ENCODE data around the gene TMPRSS6.

The TMPRSS6 gene

GRCh38 chr22:37109242-37109917, at the start of gene TMPRSS6:
Gene TMPRSS6, minus strand, starts transcription at chr22:37109713. Its CDS starts 6,296 bp downstream, at chr22:37103417.
- DNase-seq = no peak

GRCh38 chr22:37158963-37159290, 49.4 kb upstream of the TMPRSS6 start:
- DNase-seq = no peak

- peak; percentile 50 for DNase-seq
Measured at GRCh38 chr22:37157516-37158285, 48.2 kb upstream of the TMPRSS6 start.

DNA sequence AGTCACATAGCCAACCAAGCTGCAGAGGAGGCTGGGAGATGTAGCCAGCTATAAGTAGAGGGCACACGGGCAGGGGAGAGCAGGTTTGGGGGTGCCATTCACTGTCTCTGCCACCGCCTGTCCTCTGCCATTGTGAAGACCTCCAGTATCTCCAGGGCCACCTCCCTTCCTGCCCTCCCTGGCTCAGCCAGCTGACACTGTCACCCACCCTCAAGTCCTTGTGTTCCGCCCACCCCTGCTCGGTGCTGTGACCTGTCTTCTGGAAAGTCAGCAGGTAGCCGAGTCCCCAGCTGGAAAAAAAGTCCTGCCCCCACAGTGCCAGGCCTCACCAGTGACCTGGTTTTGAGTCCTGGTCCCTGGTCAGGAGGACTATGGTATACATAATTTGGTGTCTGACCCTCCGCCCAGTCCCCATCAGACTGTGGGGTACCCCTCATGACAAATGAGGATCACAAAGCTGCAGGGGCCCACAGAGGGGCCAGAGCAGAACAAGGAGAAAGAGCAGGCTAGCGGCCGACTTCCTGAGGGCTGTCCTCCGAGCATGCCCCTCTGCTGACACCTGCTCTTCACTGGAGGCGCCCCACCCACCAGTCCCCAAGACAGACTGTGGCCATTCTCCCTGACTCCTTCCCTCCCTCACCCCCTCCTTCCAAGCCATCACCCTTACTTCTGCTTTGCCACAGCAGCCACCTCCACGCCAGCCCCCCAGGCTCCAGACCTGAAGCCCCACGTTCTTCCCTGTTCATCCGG, 47.3 kb upstream of the TMPRSS6 start:
- no peak for DNase-seq

GRCh38 chr22:37155971-37156370, 46.5 kb upstream of the TMPRSS6 start:
- no peak for DNase-seq

GRCh38 chr22:37154925-37155712, 45.6 kb upstream of the TMPRSS6 start:
- DNase-seq = peak; percentile 44

- no peak for DNase-seq
Measured at GRCh38 chr22:37153901-37154300, 44.4 kb upstream of the TMPRSS6 start.

- no peak for DNase-seq
Measured at GRCh38 chr22:37151401-37151800, 41.9 kb upstream of the TMPRSS6 start.

DNA sequence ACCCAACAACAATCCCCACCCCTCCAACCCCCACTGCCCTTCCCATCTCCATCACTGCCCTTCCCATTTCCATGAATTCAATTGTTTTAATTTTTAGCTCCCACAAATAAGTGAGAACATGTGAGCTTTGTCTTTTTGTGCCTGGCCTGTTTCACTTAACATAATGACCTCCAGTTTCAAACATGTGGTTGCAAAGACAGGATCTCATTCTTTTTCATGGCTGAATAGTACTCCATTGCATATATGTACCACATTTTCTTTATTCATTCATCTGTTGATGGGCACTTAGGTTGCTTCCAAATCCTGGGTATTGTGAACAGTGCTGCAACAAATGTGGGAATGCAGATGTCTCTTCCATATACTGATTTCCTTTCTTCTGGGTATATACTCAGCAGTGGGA, 41.2 kb upstream of the TMPRSS6 start:
- no peak for DNase-seq

GRCh38 chr22:37148742-37149665, 39.5 kb upstream of the TMPRSS6 start:
- DNase-seq = no peak

DNA sequence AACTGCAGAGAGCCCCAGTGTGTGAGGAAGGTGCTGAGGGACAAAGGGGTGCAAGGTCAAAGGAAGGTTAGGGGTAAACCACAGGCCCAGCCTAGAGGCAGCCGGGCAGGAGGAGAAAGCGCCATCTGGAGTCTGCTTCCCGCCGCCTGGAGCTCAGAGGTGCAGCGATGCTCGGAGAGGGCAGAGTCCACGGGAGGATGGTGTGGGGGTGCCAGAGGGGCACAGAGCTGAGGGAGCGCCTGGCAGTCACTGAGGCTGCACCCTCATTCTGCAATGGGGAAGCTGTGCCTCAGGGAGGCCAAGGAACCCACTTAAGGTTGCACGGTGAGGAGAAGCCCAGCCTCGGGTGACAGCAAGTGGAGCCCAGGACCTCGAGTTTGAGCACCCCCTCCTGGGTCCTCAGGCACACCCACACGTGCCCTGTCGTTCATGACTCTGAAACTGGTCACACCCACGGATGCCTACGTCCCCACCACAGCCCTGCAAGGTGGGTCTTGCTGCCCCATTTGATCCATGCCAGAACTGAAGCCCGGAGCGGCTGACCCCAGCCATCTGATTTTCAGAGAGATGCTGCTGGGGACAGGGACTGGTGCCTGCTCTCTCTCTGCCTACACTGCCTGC, 38.6 kb upstream of the TMPRSS6 start:
- DNase-seq = no peak

DNA sequence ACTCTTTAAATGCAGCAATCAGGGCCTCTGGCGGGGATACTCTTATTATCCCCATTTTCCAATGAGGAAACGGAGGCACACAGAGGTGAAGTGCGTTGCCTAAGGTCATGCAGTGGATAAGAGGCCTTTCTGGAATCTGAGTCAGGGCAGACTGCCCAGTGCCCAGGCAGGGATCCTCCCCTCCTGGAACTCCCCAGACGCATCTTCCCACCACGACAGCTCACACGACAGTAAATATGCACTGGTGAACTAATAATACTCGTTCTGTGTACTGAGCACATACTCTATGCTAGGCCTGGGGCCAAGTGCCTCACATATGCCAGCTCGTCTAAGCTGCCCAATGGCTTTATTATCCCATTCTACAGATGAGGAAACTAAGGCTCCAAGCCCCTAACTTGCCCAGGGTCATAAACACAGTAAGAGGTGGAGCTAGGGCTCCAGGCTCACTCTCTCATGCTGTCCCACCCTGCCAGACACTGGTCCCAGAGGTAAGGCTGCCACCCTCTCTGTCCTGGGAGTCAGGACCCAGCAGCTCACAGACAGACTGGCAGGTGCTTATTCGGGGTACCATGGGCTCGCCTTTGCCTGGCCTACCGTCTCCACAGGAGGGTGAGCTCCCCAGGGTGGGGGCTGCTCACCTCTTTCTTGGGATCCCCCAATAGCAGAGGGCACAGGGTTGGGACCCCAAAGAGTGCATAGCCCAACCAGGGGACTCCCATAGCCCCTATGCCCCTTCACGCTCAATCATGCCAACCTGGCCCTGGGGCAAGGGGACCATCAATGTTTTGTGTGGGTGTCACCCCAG, 37.9 kb upstream of the TMPRSS6 start:
- no peak for DNase-seq

- no peak for DNase-seq
Measured at GRCh38 chr22:37146507-37147180, 37.1 kb upstream of the TMPRSS6 start.

DNA sequence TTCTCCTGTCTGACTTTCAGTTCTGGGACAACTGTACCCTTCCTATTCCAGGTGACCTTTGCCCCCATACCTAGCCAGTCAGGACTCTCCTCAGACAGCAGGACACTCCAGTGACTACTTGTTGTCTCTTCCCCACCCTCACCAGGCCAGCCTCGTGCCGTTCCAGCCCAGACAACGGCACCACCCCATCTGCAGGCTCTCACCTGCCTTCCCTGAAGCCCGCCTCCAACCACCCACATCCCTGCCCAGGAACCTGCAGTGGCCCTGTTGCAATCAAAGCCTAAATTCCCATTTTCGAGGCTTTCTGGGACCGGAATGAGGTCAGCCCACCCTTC, 36.5 kb upstream of the TMPRSS6 start:
- no peak for DNase-seq

DNA sequence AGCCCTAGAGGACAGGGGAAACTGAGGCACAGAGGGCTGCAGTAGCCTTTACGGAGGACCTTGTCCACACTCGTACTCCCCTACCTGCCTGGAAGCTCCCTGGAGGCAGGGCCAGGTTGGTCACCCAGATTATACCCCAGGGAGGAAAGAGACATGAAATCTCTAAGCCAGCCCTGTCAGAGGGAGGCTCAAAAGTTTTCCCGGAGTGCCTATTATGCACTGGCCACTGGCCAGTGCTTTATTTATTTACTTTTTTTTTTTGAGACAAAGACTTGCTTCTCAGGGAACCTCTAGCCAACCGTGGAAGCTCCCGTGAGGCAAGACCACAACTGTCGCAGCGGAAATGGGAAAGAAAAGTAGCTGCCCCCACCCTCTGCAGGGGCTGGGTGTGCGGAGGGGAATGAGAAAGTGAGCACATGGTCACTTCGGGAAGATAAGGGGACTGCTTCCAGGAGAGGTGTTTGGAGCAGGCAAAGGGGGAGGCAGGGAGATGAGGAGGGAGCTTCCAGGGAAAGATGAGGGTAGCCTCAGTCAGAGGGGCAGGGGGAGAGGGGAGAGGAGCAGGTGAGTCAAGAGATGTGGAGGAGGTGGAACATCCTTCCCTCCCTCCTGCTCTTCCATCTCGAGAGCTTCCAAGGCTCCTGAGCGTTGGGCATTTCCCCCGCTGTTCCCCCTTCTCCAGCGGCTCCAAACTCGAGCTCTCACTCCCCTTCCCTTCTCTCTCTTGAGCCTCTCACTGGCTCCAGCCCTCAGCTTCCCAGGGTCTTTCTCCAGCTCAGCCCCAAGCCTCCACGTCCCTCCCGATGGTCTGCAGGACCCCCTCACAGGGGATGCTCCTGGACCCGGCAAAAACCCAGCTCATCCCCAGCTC, 35.9 kb upstream of the TMPRSS6 start:
- no peak for DNase-seq

DNA sequence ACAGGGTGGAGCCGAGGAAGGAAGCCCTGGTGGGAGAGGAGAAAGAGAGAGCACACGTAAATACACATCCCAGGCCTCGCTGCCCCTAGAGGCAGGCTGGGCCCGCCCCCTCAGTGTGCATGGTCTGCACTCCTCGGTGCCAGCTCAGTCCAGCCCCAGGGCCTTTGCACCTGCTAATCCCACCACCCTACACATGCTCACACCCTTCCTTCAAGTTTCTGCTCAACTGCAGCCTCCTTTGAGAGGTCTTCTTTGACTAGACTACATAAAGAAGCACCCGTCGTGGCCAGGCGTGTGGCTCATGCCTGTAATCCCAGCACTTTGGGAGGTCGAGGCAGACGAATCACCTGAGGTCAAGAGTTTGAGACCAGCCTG, 34.7 kb upstream of the TMPRSS6 start:
- no peak for DNase-seq

GRCh38 chr22:37141971-37142370, 32.5 kb upstream of the TMPRSS6 start:
- DNase-seq = no peak

DNA sequence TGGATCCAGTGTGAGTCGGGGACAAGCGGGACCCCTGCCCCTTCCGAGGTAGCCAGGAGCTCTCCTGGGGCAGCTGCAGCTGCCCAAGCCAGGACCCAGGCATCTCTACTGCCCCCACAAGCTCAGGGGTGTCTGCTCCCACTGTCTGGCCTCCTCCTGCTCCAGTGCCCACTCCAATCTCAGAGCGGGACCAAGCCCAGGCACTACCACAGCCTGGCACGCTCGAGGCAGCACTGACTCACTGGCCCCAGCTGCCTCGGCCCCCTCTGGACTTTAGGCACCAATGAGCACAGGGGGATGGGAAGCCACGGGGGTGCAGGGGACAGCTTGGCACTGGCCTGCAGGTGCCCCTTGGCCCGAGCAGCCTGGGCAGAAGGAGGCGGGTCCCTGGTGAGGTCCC, 32.0 kb upstream of the TMPRSS6 start:
- no peak for DNase-seq

DNA sequence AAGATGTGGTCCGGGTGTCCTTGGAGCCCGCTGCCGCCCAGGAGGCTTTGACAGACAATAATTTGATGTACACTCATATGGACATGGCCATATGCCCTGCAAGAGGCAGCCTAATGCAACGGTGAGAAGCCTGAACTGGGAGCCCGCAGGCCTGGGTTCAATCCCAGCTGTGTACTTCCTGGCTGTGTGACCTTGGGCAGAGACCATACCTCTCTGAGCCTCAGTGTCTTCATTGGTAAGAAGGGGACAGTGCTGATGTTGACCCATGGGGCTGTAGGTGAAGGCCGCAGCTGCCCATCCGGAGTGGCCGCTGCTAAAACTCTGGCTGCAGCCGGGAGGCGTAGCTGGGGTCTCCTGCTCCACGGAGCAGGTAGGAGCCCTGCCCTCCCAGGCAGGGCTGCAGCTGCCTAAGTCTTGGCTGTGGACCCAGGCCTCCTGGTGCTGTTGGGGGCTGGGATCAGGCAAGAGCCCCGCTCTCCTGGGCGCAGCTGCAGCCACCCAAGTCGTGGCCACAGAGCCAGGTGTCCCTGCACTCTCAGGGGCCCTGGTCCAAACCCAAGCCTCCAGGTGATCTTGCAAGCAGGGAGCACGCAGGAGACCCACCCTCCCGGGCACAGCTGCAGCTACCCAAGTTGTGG, 31.3 kb upstream of the TMPRSS6 start:
- no peak for DNase-seq

All from stimulated activated CD4-positive, alpha-beta T cell treated with anti-CD3 and anti-CD28 coated beads, Interleukin-1b, Interleukin-23, amount 100 ng/mL, for 48 hours (primary cell).